Measurements from ENCODE around the gene AKAP10.

Gene AKAP10

GRCh38 chr17:19904412-19904811 is 73.2 kb downstream of the AKAP10 start:
- Histone ChIP-seq H3K4me3 (ENCODE audit: low read depth, low read length) (no peak overlapping the region), H3K23ac (ENCODE audit: low read length) (no peak overlapping the region), H2BK5ac (ENCODE audit: low read depth, low read length, poor library complexity) (no peak overlapping the region), H3K79me2 (ENCODE audit: control insufficient read depth, insufficient read depth, low read length, poor library complexity) (no peaks in the 10 kb centered on the region), H3K4ac (ENCODE audit: low read depth, low read length) (no peak overlapping the region), H2BK12ac (ENCODE audit: low read length) (no peak overlapping the region), H3K9me3 (ENCODE audit: insufficient read depth, low read depth, low read length) (no peaks in the 10 kb centered on the region), H3K4me2 (ENCODE audit: low read length) (no peak overlapping the region), H3K4me1 (ENCODE audit: control insufficient read depth in 1 of 2, insufficient read depth in 2 of 2, low read length in 2 of 2) (no peaks in the 10 kb centered on the region), H3K14ac (ENCODE audit: low read length) (no peak overlapping the region), H3K27ac (ENCODE audit: low read depth, low read length) (no peak overlapping the region), H3K9ac (ENCODE audit: low read length) (no peak overlapping the region), H3K36me3 (ENCODE audit: control insufficient read depth in 1 of 2, insufficient read depth in 2 of 2, low read length in 2 of 2) (peaks cover 23 to 36% of the 10 kb centered on the region in 2 experiments), H2BK120ac (ENCODE audit: insufficient read depth, low read length, poor library complexity) (no peak overlapping the region), H3K27me3 (ENCODE audit: insufficient read depth, low read length) (no peaks in the 10 kb centered on the region), H4K12ac (ENCODE audit: low read depth, low read length) (no peak overlapping the region), H2AFZ (ENCODE audit: insufficient read depth, low read length, poor library complexity) (no peak overlapping the region), H4K8ac (ENCODE audit: low read depth, low read length) (no peak overlapping the region), H3K18ac (ENCODE audit: low read length) (no peak overlapping the region), H2AK5ac (ENCODE audit: low read length) (no peak overlapping the region), H4K91ac (ENCODE audit: low read depth, low read length) (no peak overlapping the region), H3K79me1 (ENCODE audit: low read length) (no peaks in the 10 kb centered on the region)
- DNase-seq = no peak

- no peak overlapping the region for H3K4ac ChIP-seq (ENCODE audit: low read depth, low read length)
- no CpG with 5 or more reads among the region's 2 CpGs for WGBS (ENCODE audit: extremely low coverage, insufficient coverage, insufficient read length)
- no peak overlapping the region for H4K8ac ChIP-seq (ENCODE audit: low read depth, low read length)
- no peak overlapping the region for H2BK120ac ChIP-seq (ENCODE audit: insufficient read depth, low read length, poor library complexity)
- no peak overlapping the region for H3K4me2 ChIP-seq (ENCODE audit: low read length)
- H3K27me3 ChIP-seq (ENCODE audit: insufficient read depth, low read length) = no peaks in the 10 kb centered on the region
- no peak overlapping the region for H2AK5ac ChIP-seq (ENCODE audit: low read length)
- H3K9ac ChIP-seq (ENCODE audit: low read length) = no peak overlapping the region
- no peak overlapping the region for H2BK5ac ChIP-seq (ENCODE audit: low read depth, low read length, poor library complexity)
- no peak overlapping the region for H3K27ac ChIP-seq (ENCODE audit: low read depth, low read length)
- H3K4me1 ChIP-seq (ENCODE audit: control insufficient read depth in 1 of 2, insufficient read depth in 2 of 2, low read length in 2 of 2) = no peaks in the 10 kb centered on the region
- H4K12ac ChIP-seq (ENCODE audit: low read depth, low read length) = no peak overlapping the region
- H3K36me3 ChIP-seq (ENCODE audit: control insufficient read depth in 1 of 2, insufficient read depth in 2 of 2, low read length in 2 of 2) = peaks cover 18 to 23% of the 10 kb centered on the region in 2 experiments
- no peak overlapping the region for H3K4me3 ChIP-seq (ENCODE audit: low read depth, low read length)
- H4K91ac ChIP-seq (ENCODE audit: low read depth, low read length) = no peak overlapping the region
- no peaks in the 10 kb centered on the region for H3K79me2 ChIP-seq (ENCODE audit: control insufficient read depth, insufficient read depth, low read length, poor library complexity)
- H3K23ac ChIP-seq (ENCODE audit: low read length) = no peak overlapping the region
- H3K18ac ChIP-seq (ENCODE audit: low read length) = no peak overlapping the region
- H2AFZ ChIP-seq (ENCODE audit: insufficient read depth, low read length, poor library complexity) = no peak overlapping the region
- no peak for DNase-seq
- H3K9me3 ChIP-seq (ENCODE audit: insufficient read depth, low read depth, low read length) = no peaks in the 10 kb centered on the region
- no peak overlapping the region for H3K14ac ChIP-seq (ENCODE audit: low read length)
- H3K79me1 ChIP-seq (ENCODE audit: low read length) = no peaks in the 10 kb centered on the region
- no peak overlapping the region for H2BK12ac ChIP-seq (ENCODE audit: low read length)
Observed at GRCh38 chr17:19900809-19901208, 76.8 kb downstream of the AKAP10 start.

- Histone ChIP-seq H4K8ac (ENCODE audit: low read depth, low read length) (no peak overlapping the region), H2AK5ac (ENCODE audit: low read length) (no peak overlapping the region), H3K4me2 (ENCODE audit: low read length) (no peak overlapping the region), H2AFZ (ENCODE audit: insufficient read depth, low read length, poor library complexity) (no peak overlapping the region), H4K12ac (ENCODE audit: low read depth, low read length) (no peak overlapping the region), H3K79me1 (ENCODE audit: low read length) (no peaks in the 10 kb centered on the region), H3K27ac (ENCODE audit: low read depth, low read length) (no peak overlapping the region), H3K27me3 (ENCODE audit: insufficient read depth, low read length) (no peaks in the 10 kb centered on the region), H3K18ac (ENCODE audit: low read length) (no peak overlapping the region), H2BK120ac (ENCODE audit: insufficient read depth, low read length, poor library complexity) (no peak overlapping the region), H2BK12ac (ENCODE audit: low read length) (no peak overlapping the region), H3K4me1 (ENCODE audit: control insufficient read depth in 1 of 2, insufficient read depth in 2 of 2, low read length in 2 of 2) (no peaks in the 10 kb centered on the region), H3K23ac (ENCODE audit: low read length) (no peak overlapping the region), H3K4ac (ENCODE audit: low read depth, low read length) (no peak overlapping the region), H4K91ac (ENCODE audit: low read depth, low read length) (no peak overlapping the region), H3K14ac (ENCODE audit: low read length) (no peak overlapping the region), H3K79me2 (ENCODE audit: control insufficient read depth, insufficient read depth, low read length, poor library complexity) (no peaks in the 10 kb centered on the region), H3K9ac (ENCODE audit: low read length) (no peak overlapping the region), H3K4me3 (ENCODE audit: low read depth, low read length) (no peak overlapping the region), H3K36me3 (ENCODE audit: control insufficient read depth in 1 of 2, insufficient read depth in 2 of 2, low read length in 2 of 2) (peaks cover 9 to 12% of the 10 kb centered on the region in 2 experiments), H2BK5ac (ENCODE audit: low read depth, low read length, poor library complexity) (no peak overlapping the region), H3K9me3 (ENCODE audit: insufficient read depth, low read depth, low read length) (no peaks in the 10 kb centered on the region)
- peak in 1 of 2 donors; percentile 12 for DNase-seq
- WGBS (ENCODE audit: extremely low coverage, insufficient coverage, insufficient read length) = no CpG with 5 or more reads among the region's 2 CpGs
Observed at GRCh38 chr17:19897903-19898302, 79.7 kb downstream of the AKAP10 start.

GRCh38 chr17:19897090-19897837 is 80.4 kb downstream of the AKAP10 start:
- peaks cover 7 to 11% of the 10 kb centered on the region in 2 experiments for H3K36me3 ChIP-seq (ENCODE audit: control insufficient read depth in 1 of 2, insufficient read depth in 2 of 2, low read length in 2 of 2)
- H2BK12ac ChIP-seq (ENCODE audit: low read length) = no peak overlapping the region
- H2AFZ ChIP-seq (ENCODE audit: insufficient read depth, low read length, poor library complexity) = no peak overlapping the region
- no peak overlapping the region for H3K9ac ChIP-seq (ENCODE audit: low read length)
- H3K14ac ChIP-seq (ENCODE audit: low read length) = no peak overlapping the region
- no peaks in the 10 kb centered on the region for H3K27me3 ChIP-seq (ENCODE audit: insufficient read depth, low read length)
- no peak for DNase-seq
- H3K4ac ChIP-seq (ENCODE audit: low read depth, low read length) = no peak overlapping the region
- no CpG with 5 or more reads among the region's 8 CpGs for WGBS (ENCODE audit: extremely low coverage, insufficient coverage, insufficient read length)
- no peak overlapping the region for H3K4me3 ChIP-seq (ENCODE audit: low read depth, low read length)
- no peak overlapping the region for H4K12ac ChIP-seq (ENCODE audit: low read depth, low read length)
- no peak overlapping the region for H4K91ac ChIP-seq (ENCODE audit: low read depth, low read length)
- no peak overlapping the region for H3K4me2 ChIP-seq (ENCODE audit: low read length)
- no peak overlapping the region for H3K18ac ChIP-seq (ENCODE audit: low read length)
- no peak overlapping the region for H4K8ac ChIP-seq (ENCODE audit: low read depth, low read length)
- H3K9me3 ChIP-seq (ENCODE audit: insufficient read depth, low read depth, low read length) = no peaks in the 10 kb centered on the region
- no peaks in the 10 kb centered on the region for H3K79me1 ChIP-seq (ENCODE audit: low read length)
- no peak overlapping the region for H2BK120ac ChIP-seq (ENCODE audit: insufficient read depth, low read length, poor library complexity)
- no peak overlapping the region for H3K27ac ChIP-seq (ENCODE audit: low read depth, low read length)
- H3K4me1 ChIP-seq (ENCODE audit: control insufficient read depth in 1 of 2, insufficient read depth in 2 of 2, low read length in 2 of 2) = no peaks in the 10 kb centered on the region
- no peak overlapping the region for H2BK5ac ChIP-seq (ENCODE audit: low read depth, low read length, poor library complexity)
- H3K23ac ChIP-seq (ENCODE audit: low read length) = no peak overlapping the region
- H3K79me2 ChIP-seq (ENCODE audit: control insufficient read depth, insufficient read depth, low read length, poor library complexity) = no peaks in the 10 kb centered on the region
- H2AK5ac ChIP-seq (ENCODE audit: low read length) = no peak overlapping the region
